T-helper 17 cell (primary cell): ENCODE measurements around the gene UBE2D4. TPM values are rescaled to one million over a fixed set of nuclear protein-coding genes. Genes with fewer than 3 reads are reported as not detected.

Source experiments
- ATAC-seq: fragments of 150-1000 bp; cut with Tn5 transposase; 2 replicates; pipeline ENCODE4 v1.10.0; 2021; ENCODE audit warnings: mild to moderate bottlenecking, moderate library complexity
- DNase-seq, 3 donors: peaks; one replicate each; pipeline versions ENCODE4 v3.0.0 to v3.0.0-alpha.2; 2020 to 2021
- H3K9me3 ChIP-seq: one replicate; pipeline ENCODE4 v1.7.0; 2013; ENCODE audit warnings: low read length, mild to moderate bottlenecking; ENCODE audit not compliant: control insufficient read depth, poor library complexity, severe bottlenecking
- H3K27ac Mint-ChIP-seq: one replicate; pipeline ENCODE4 v1.8.0; 2022; ENCODE audit warnings: mild to moderate bottlenecking, moderate library complexity, mixed read lengths
- H3K27me3 Mint-ChIP-seq: one replicate; pipeline ENCODE4 v1.8.0; 2022; ENCODE audit warnings: mixed read lengths
- H3K36me3 Mint-ChIP-seq: one replicate; pipeline ENCODE4 v1.8.0; 2022; ENCODE audit warnings: low read depth, mixed read lengths
- H3K4me1 Mint-ChIP-seq: one replicate; pipeline ENCODE4 v1.8.0; 2022; ENCODE audit warnings: mild to moderate bottlenecking, mixed read lengths
- H3K4me3 Mint-ChIP-seq: one replicate; pipeline ENCODE4 v1.8.0; 2022; ENCODE audit warnings: mild to moderate bottlenecking, moderate library complexity, mixed read lengths
- total RNA-seq, 4 donors: library from RNA in 2 of 4; stranded (reverse) in 2 of 4; gene quantifications; one replicate each; pipeline ENCODE4 v1.2.3 and lab custom pipeline; 2022 to 2026

Gene UBE2D4
- total RNA-seq, 2 donors from 2014 or later = 6.4 to 6.9 TPM

DNA sequence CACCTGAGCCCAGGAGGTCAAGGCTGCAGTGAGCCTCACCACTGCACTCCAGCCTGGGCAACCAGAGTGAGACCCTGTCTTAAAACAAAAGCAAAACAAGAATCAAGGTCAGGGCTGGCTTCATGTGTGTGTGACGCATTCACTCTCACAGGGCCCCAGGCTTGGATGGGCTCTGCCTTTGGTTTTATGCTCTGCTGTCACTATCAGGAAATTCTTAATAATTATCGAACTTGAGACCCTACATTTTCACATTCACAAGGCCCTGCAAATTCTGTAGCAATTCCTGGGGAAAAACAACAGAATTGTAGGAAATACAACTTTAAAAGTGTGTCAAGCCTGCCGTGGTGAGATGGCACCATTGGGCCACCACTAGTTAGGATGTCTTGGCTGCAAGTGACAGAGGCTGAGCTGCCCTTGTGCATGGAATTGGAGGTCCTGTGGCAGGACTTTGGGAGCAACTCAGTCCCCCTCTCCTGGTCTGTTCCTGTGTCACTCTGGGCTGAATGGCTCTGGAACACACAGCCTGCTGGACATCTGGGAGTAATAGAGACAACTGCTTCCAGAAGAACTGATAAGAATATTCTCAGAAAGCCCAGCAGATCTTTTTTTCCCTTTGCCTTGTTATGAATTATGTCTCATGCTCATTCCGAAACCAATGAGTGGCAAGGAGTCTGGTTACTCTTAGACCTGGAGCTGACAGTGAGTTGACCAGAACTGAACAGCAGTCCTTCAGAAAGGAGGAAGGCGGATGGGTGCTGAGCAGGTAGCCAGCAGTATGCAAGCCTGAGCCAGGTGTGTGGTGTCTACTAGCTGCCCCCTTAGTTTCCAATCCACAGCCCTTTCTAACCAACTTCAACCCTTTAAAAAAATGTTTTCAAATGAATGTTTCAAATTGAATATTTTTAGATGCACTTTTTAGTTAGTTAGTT, 3.6 kb downstream of the UBE2D4 start:
- ATAC-seq (no peak), DNase-seq (no peak)
- Mint-ChIP-seq H3K4me1 (peaks cover 18% of the 10 kb centered on the region), H3K4me3 (no peak overlapping the region), H3K27ac (no peak overlapping the region), H3K27me3 (no peaks in the 10 kb centered on the region), H3K36me3 (peaks cover 4% of the 10 kb centered on the region)
- no peaks in the 10 kb centered on the region for H3K9me3 ChIP-seq

DNA sequence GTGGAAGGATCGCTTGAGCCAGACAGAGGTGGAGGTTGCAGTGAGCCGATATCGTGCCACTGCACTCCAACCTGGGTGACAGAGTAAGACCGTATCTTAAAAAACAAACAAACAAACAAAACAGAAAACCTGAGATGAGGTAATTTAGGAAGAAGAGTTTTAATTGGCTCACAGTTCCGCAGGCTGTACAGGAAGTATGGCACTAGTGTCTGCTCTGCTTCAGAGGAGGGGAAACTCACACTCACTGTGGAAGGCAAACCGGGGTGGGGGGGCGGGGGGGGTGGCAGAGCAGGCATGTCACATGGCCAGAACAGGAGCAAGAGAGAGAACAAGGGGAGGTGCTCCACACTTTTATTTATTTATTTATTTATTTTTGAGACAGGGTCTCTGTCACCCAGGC, 5.1 kb downstream of the UBE2D4 start:
- peaks cover 4% of the 10 kb centered on the region for H3K36me3 Mint-ChIP-seq
- H3K4me1 Mint-ChIP-seq = peaks cover 13% of the 10 kb centered on the region
- no peaks in the 10 kb centered on the region for H3K27me3 Mint-ChIP-seq
- DNase-seq (no peak), ATAC-seq (no peak)
- H3K4me3 Mint-ChIP-seq = no peak overlapping the region
- no peak overlapping the region for H3K27ac Mint-ChIP-seq
- H3K9me3 ChIP-seq = no peaks in the 10 kb centered on the region

DNA sequence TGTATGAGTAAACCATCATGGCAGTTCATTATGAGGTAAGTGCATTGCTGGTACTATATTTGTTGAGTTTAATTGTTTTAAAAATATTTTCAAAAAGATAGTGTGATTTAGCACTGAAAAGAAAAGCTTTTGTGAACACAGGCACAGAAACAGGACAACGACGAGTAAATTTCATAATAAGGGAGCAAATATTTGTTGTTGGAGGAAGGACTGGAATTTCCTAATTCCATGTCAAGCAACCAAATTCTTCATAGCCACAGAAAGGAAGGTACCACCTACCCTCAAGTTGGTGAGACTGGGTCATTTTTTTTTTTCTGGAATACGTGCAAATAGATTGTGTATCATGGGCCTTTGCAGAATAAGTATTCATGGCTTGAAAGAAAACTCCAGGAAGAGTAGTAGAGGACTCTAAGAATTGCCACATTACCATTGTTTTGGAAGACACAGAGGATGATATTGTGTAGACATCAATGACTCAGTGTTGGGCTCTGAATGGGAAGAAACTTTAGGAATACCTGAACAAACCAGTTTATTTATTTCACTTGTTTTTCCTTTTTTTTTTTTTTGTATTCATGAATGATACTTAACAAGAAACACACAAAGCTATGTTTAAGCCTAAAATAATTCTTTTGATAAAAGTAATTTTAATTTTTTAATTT, 7.8 kb downstream of the UBE2D4 start:
- H3K27me3 Mint-ChIP-seq = no peaks in the 10 kb centered on the region
- H3K27ac Mint-ChIP-seq = no peak overlapping the region
- DNase-seq (no peak), ATAC-seq (no peak)
- no peaks in the 10 kb centered on the region for H3K36me3 Mint-ChIP-seq
- H3K9me3 ChIP-seq = no peaks in the 10 kb centered on the region
- peaks cover 3% of the 10 kb centered on the region for H3K4me1 Mint-ChIP-seq
- H3K4me3 Mint-ChIP-seq = no peak overlapping the region

DNA sequence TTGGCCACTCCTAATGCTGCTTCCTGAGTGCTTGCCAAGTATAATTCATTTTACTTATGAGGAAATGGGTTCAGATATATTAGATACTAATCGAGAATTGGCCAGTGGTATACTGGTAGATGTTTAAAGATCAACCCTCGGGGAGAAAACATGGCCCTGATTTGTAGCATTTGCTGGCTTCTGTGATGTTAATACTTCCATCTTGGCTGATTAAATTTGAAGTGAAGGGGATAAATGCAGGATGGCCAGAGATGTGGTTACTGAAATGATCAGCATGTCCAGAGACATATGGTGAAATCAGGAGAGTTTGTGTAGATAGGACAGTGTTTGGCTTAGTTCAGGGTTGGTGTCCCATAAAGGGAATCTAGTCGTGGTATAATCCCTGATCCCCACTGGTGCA, 11.2 kb downstream of the UBE2D4 start:
- H3K27ac Mint-ChIP-seq = no peak overlapping the region
- H3K27me3 Mint-ChIP-seq = no peaks in the 10 kb centered on the region
- H3K36me3 Mint-ChIP-seq = no peaks in the 10 kb centered on the region
- no peaks in the 10 kb centered on the region for H3K9me3 ChIP-seq
- H3K4me3 Mint-ChIP-seq = no peak overlapping the region
- ATAC-seq (no peak), DNase-seq (no peak)
- H3K4me1 Mint-ChIP-seq = peaks cover 6% of the 10 kb centered on the region

DNA sequence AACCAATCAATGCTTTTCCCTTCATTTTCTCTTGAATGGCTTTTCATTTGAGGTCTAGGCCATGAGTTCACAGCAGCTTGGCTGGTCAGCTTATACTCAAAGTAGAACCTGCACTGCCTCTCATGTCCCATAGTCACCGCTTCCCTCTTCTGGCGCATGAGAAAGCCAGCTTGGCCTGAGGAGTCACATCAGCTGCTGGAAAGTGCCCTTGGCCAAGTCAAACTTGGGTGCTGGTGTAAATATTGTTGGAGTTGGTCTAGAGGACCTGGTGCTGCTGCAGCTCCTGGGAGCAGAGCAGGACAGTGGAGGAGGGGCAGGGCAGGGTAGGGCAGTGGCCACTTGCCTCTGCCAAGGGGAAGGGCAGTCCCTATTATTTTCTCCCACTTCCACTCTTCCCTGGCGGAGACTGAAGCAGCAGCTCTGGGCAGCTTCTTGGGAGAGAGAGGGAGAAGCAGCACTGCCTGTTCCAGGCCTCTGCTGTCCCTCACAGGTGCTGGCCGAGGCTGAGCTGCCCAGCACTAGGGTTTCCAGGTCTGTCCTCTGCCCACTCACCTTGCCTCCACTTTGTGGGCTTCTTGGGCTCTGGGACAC, 12.8 kb downstream of the UBE2D4 start:
- no peaks in the 10 kb centered on the region for H3K36me3 Mint-ChIP-seq
- no peak for ATAC-seq
- no peak for DNase-seq

DNA sequence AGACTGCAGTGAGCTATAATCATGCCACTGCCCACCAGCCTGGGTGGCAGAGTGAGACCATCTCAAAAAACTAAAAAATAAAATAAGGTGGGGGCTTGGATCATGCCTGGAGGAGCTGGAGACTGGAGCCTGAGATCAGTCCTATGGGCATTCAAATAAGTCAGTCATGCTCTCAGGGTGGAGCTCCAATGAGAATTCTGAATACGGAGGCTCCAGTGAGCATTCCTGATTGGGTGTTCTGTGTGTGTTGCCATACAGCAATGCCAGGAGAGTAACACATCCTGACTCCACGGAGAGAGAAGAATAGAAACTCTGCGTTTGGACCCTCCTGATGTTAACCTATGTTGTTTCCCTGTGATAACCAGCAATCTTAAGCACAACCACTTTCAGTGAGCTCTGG, 16.0 kb downstream of the UBE2D4 start:
- H3K27me3 Mint-ChIP-seq = no peaks in the 10 kb centered on the region
- DNase-seq = no peak
- H3K4me1 Mint-ChIP-seq = peaks cover 6% of the 10 kb centered on the region
- ATAC-seq = no peak
- no peaks in the 10 kb centered on the region for H3K36me3 Mint-ChIP-seq
- no peaks in the 10 kb centered on the region for H3K9me3 ChIP-seq
- H3K27ac Mint-ChIP-seq = no peak overlapping the region
- H3K4me3 Mint-ChIP-seq = no peak overlapping the region

More for the DNA sequence above, 12.8 kb downstream of the UBE2D4 start:
- peaks cover 6% of the 10 kb centered on the region for H3K4me1 Mint-ChIP-seq
- no peak overlapping the region for H3K4me3 Mint-ChIP-seq
- no peaks in the 10 kb centered on the region for H3K9me3 ChIP-seq
- no peaks in the 10 kb centered on the region for H3K27me3 Mint-ChIP-seq
- H3K27ac Mint-ChIP-seq = no peak overlapping the region

DNA sequence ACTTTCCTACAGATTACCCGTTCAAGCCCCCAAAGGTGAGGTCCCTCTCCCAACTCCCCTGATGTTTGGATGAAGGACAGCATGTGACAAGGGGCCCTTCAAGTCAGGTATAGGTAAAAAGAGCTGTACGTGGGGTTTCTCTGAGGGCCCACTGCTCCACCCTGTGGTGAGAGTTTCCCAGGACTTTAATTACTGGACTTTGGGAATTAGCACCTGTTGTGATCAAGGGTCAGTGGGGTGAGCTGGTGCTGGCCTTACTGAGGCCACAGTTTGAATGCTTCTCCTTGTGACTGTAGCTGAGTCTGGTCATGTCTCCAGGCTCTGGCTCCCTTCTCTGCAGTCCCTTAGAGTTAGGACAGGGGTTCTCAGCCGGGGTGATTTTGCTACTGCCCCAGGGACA, 16.8 kb downstream of the UBE2D4 start:
- Mint-ChIP-seq H3K4me1 (peaks cover 3% of the 10 kb centered on the region), H3K4me3 (no peak overlapping the region), H3K27me3 (no peaks in the 10 kb centered on the region), H3K36me3 (peaks cover 4% of the 10 kb centered on the region), H3K27ac (no peak overlapping the region)
- DNase-seq = no peak
- no peak for ATAC-seq
- H3K9me3 ChIP-seq = no peaks in the 10 kb centered on the region

DNA sequence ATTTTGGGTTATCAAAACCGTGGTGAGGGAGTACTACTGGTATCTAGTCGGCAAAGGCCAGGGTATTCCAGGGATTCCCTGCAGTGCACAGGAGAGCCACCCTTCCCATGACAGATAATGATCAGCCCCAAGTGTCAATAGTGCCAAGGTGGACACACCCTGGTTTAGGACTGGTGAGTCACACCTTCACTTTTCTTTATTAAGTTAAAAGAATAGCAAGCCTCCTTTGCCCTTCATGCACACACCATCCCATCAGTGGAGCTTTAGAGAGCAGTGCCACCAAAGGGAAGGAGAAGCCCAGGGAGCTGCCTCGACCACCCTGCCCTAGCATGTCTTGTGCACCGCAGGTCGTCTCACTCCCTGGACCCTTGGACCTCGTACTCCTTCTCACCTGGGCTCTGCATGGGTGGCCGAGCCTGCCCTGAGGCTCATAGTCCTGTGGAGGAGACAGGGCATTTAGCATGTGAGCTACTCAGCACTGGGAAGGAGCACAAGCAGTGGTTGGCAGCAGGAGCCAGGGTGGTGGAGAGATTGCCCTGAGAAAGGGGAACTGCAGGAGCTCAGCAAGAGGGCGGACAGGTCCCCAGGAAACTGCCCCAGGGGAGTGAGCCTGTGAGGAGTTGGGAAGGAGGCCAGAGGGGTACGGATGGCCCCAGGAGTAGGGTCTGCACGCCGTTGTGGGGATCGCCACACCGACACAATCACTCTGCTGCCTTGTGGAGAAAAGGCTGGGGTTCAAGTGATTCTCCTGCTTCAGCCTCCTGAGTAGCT, 17.4 kb downstream of the UBE2D4 start:
- Mint-ChIP-seq H3K27me3 (no peaks in the 10 kb centered on the region), H3K4me3 (no peak overlapping the region), H3K36me3 (peaks cover 5% of the 10 kb centered on the region), H3K4me1 (peaks cover 3% of the 10 kb centered on the region), H3K27ac (no peak overlapping the region)
- DNase-seq (no peak), ATAC-seq (no peak)
- no peaks in the 10 kb centered on the region for H3K9me3 ChIP-seq

DNA sequence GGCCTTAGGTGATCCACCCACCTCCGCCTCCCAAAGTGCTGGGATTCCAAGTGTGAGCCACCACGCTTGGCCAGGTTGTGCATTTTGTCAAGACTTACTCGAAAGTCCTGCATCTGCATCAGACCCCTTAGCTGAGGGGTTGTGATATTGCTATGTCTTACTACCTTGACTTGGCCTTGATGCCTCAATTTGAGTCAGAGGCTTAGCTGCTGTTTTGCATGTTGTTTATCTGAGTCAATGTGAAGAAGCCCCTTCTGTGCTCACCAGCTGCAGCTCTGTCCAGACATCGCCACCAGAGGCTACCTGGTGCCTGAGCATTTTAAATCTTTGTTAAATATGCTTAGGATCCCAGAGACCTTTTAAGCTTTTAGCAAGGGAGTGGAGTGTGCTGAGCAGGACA, 18.1 kb downstream of the UBE2D4 start:
- ATAC-seq = no peak
- Mint-ChIP-seq H3K27ac (no peak overlapping the region), H3K4me3 (no peak overlapping the region)

DNA sequence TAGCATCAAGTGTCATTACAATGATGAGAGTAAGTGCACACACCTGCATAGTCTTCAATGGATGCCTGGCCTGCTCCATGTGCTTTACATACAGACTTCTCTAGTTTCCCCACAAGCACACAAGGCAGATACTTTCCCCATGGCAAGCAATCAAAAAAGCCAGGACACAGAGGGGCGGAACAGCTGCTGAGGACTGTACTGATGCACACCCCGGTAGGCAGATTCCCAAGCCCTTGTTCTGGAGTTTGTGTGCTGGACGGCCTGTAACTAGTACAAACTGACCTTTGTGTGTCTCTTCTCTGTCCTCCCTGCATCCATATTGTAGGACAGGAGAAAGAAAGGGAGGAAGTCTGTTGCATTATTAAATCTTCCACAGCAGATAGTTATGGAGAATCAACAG, 25.8 kb downstream of the UBE2D4 start:
- ATAC-seq (no peak), DNase-seq (no peak)
- peaks cover 7% of the 10 kb centered on the region for H3K36me3 Mint-ChIP-seq
- no peaks in the 10 kb centered on the region for H3K27me3 Mint-ChIP-seq
- no peak overlapping the region for H3K4me3 Mint-ChIP-seq
- peaks cover 9% of the 10 kb centered on the region for H3K4me1 Mint-ChIP-seq
- no peaks in the 10 kb centered on the region for H3K9me3 ChIP-seq
- no peak overlapping the region for H3K27ac Mint-ChIP-seq

More for the DNA sequence above, 18.1 kb downstream of the UBE2D4 start:
- H3K27me3 Mint-ChIP-seq = no peaks in the 10 kb centered on the region
- no peak for DNase-seq
- peaks cover 5% of the 10 kb centered on the region for H3K36me3 Mint-ChIP-seq
- no peaks in the 10 kb centered on the region for H3K9me3 ChIP-seq
- H3K4me1 Mint-ChIP-seq = peaks cover 3% of the 10 kb centered on the region

DNA sequence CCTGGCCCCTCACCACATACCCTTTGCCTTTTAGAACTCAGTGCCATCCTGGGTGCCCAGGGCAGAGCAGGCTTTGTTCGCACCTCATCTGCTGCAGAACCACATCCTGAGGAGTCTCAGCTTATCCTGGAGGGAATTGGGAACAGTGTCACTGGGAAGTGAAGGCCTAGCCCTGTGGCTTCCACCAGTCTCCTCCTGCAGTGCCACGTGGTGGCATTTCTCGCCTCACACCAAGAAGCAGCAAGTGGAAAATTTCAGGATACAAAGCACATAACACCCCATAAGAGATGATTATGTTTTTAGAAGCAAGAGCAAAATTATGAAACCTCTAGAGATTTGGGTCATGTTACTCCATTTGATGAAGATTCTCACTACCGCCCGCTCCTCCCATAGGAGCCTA, 26.8 kb downstream of the UBE2D4 start:
- no peaks in the 10 kb centered on the region for H3K9me3 ChIP-seq
- Mint-ChIP-seq H3K27ac (no peak overlapping the region), H3K4me3 (no peak overlapping the region), H3K27me3 (no peaks in the 10 kb centered on the region), H3K36me3 (peaks cover 2% of the 10 kb centered on the region), H3K4me1 (peaks cover 9% of the 10 kb centered on the region)
- DNase-seq = no peak
- no peak for ATAC-seq

DNA sequence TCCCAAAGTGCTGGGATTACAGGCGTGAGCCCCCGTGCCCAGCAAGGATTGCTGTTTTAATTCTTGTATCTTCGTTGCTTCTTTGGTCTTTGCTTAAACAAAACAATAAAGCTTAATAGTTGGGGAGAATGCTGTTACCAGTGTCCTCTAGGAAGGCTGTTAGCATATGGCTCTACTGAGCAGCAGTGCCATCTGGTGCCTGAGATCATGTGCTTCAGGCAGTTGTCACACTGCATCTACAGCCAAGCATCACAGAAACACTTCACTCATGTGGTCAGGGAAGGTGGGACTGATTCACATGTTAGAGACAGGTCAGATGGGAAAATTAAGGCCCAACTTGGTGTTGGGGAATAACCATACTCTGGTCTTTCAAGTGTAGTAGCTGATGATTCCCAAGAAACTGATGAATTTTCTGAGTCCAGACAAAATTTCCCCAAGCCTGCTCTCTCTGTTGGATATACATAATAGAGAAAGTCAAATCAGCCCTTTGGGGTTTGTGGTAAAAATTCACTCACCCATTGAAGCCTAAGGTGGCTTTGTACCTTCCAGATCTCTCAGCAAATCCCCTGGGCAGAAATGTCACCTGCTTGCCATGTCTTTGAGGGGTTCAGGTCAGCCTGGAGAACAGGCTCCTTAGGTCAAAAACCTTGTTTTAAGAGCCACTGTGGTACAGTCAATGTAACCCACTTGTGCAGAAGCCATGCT, 28.4 kb downstream of the UBE2D4 start:
- no peak for DNase-seq
- H3K27me3 Mint-ChIP-seq = no peaks in the 10 kb centered on the region
- H3K4me3 Mint-ChIP-seq = no peak overlapping the region
- H3K4me1 Mint-ChIP-seq = peaks cover 9% of the 10 kb centered on the region
- H3K27ac Mint-ChIP-seq = no peak overlapping the region
- no peaks in the 10 kb centered on the region for H3K9me3 ChIP-seq
- H3K36me3 Mint-ChIP-seq = peaks cover 2% of the 10 kb centered on the region
- peak; percentile 46 for ATAC-seq
